GM18499 (cell line): ENCODE results near the gene MYBPH.

ENCODE experiments used
- ATAC-seq: cut with Tn5 transposase; IDR thresholded peaks from one replicate; pipeline ENCODE4 v1.9.1; 2021; ENCODE audit warnings: moderate number of reproducible peaks; ENCODE audit not compliant: insufficient read depth, unreplicated experiment

Gene MYBPH

GRCh38 chr1:203135636-203136305, 39.9 kb downstream of the MYBPH start:
- no peak for ATAC-seq

- ATAC-seq, result no peak
Measured at GRCh38 chr1:203133970-203134725, 41.5 kb downstream of the MYBPH start.

GRCh38 chr1:203131548-203132200, 44.0 kb downstream of the MYBPH start:
- no peak for ATAC-seq

GRCh38 chr1:203130358-203130985, 45.2 kb downstream of the MYBPH start:
- no peak for ATAC-seq

GRCh38 chr1:203129501-203130231, 46.0 kb downstream of the MYBPH start:
- ATAC-seq, result no peak

- ATAC-seq, result no peak
Measured at GRCh38 chr1:203128716-203129500, 46.7 kb downstream of the MYBPH start.

GRCh38 chr1:203128431-203128715, 47.3 kb downstream of the MYBPH start:
- ATAC-seq, result no peak

- no peak for ATAC-seq
Measured at GRCh38 chr1:203127666-203128430, 47.8 kb downstream of the MYBPH start, which contains the start of gene ADORA1. Gene ADORA1, plus strand, starts transcription at chr1:203127726. Its CDS starts 1,116 bp downstream, at chr1:203128842.

GRCh38 chr1:203126866-203127665, 48.6 kb downstream of the MYBPH start:
- ATAC-seq, result no peak

- no peak for ATAC-seq
Measured at GRCh38 chr1:203126151-203126865, 49.3 kb downstream of the MYBPH start.

- ATAC-seq, result no peak
Measured at GRCh38 chr1:203124546-203125317, 50.9 kb downstream of the MYBPH start.

GRCh38 chr1:203124011-203124410, 51.6 kb downstream of the MYBPH start:
- ATAC-seq, result no peak

- no peak for ATAC-seq
Measured at GRCh38 chr1:203122159-203122558, 53.5 kb downstream of the MYBPH start.

- ATAC-seq, result no peak
Measured at GRCh38 chr1:203121186-203122015, 54.2 kb downstream of the MYBPH start.

GRCh38 chr1:203120325-203121153, 55.1 kb downstream of the MYBPH start:
- ATAC-seq, result no peak
